ENCODE results near the gene NR1H4.

The NR1H4 gene

DNA sequence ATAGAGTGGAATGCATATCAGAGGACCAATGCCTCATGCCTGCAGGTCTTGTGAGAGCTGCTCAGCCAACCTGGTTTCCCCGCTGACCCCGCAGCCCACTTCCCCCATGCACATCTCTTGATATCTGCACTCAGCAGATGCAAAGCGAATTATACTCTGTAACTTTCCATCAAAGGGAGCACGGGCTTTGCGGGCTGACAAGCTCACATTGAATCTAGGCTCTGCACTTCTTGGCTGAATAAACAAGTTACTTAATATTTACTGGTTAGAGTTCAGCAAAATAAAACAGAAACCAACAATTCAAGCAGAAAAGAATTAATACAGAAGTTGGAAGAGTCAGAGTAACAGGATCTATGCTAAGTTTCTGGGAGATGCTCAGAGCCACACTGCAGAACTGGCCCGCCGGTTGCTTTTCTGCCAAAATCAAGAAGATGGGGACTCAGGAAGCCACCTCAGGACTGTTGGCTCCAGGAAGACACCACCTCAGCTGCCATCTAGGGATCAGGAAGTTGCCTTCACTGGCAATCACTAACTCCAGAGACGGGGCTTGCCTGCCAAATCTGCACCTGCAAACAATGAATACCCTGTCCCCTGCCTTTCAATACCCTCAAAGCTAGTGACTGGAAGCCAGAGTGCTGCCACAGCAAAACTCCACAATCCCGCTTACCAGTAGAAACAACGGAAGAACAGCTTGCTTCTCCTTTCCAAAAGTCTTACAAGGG, 46.5 kb downstream of the NR1H4 start:
- TF ChIP-seq, protein P1, sequence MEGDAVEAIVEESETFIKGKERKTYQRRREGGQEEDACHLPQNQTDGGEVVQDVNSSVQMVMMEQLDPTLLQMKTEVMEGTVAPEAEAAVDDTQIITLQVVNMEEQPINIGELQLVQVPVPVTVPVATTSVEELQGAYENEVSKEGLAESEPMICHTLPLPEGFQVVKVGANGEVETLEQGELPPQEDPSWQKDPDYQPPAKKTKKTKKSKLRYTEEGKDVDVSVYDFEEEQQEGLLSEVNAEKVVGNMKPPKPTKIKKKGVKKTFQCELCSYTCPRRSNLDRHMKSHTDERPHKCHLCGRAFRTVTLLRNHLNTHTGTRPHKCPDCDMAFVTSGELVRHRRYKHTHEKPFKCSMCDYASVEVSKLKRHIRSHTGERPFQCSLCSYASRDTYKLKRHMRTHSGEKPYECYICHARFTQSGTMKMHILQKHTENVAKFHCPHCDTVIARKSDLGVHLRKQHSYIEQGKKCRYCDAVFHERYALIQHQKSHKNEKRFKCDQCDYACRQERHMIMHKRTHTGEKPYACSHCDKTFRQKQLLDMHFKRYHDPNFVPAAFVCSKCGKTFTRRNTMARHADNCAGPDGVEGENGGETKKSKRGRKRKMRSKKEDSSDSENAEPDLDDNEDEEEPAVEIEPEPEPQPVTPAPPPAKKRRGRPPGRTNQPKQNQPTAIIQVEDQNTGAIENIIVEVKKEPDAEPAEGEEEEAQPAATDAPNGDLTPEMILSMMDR (IDR thresholded peaks at IDR 0.05), result no peak

DNA sequence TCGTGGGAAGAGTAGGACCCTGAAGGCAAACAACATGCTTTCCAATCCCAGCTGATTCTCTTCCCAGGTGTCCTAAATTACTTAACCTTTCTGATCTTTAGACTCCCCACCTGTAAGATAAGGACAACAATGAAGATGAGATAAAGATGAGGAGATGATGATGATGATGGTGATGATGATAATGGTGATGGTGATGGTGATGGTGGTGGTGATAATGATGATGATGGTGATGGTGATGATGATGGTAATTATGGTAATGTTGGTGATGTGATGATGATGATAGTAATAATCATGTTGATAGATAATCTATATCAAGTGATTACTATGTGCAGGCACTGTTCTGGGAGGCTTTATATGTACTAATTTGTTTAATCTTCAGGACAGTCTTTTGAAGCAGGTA, 48.3 kb downstream of the NR1H4 start:
- TF ChIP-seq, protein P1 (IDR thresholded peaks at IDR 0.05), result no peak

DNA sequence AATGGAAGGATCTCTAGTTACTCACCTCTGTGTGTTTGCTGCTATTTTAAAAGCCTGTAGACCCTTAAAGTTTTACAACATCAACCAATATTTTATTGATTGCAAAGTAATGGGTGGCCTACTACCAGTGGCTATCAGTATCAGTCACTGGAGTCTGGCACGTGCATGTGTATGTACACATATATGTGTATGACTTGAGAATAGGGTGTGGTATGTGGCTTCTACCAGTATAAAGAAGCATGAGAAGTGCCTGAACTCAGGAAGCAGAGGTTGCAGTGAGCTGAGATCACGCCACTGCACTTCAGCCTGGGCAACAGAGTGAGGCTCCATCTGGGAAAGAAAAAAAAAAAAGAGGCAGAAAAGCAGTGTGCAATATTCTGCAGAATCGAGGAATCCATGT, 54.4 kb downstream of the NR1H4 start:
- TF ChIP-seq, protein P1 (IDR thresholded peaks at IDR 0.05), result no peak

DNA sequence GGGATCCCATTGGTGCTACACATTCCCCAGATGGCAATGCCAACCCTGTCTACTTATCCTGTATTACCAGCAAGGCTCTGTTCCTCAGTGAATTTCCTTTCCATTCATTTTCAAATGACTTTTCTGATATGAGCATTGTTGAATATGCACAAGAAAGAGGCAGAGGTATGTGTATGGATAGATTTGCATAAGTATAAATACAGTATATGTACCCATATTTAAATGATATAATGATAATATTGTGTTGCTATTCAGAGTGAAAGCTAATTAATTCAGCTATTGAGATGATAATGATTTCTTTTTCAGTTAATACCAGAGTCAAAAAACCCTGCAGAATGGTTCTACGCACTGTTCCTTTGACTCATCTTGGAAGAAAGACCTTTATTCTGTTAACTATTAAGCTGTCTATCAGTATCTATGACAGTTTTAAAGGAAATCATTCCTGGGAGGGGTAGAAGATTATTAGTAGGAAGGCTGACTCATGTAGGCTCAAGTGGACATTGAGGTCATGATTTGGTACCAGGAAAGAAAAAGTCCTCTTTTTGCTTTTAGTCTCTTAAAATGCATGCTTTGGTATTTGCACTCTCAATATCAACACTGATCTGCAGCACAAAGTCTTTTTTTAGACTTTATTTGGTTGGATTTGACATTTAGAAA, 54.9 kb downstream of the NR1H4 start:
- TF ChIP-seq, protein P1 (IDR thresholded peaks at IDR 0.05), result no peak

DNA sequence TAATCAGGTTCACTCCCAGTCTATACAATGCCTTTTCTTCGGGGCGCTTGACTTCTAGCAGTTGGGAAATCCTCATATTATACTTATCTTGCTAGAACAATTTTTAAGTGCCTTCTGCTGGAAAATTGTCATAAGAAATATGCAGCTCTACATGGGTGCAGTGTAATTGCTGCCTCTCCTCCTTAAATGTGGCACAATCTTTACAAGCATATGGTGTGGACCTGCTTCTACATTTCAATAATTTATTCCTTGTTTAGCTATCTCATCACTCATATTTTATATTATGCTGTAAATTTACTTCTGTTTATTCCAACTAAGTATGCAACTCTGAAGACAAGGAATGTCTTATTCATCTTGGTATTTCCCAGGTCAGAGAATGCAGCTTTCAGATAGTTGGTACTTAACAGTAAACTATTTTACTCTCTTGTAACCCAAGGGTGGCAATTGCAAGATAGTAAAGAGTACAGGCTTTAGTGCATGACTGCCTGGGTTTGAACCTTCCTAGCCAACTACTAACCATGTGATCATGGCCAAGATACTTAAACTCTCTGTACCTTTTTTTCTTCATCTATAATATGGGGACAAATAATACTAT, 56.2 kb downstream of the NR1H4 start:
- TF ChIP-seq, protein P1 (IDR thresholded peaks at IDR 0.05), result no peak

DNA sequence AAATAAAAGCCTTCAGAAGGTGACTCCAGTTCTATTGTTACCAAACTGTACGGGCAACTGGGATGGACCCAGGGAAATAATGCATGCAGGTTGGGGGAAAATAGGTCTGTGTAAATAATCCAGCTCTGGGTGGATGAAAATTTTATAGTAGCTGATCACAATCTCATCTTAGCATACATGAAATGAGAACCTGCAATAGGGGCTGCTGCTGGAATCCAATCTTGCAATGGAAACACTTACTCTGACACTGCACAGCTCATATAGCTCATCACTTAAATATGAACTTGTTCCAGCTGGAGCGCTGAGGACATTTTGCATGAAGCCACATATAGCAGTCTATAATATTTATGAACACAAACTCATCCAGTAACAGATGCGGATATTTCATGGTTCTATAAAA, 59.7 kb downstream of the NR1H4 start:
- TF ChIP-seq, protein P1 (IDR thresholded peaks at IDR 0.05), result no peak

DNA sequence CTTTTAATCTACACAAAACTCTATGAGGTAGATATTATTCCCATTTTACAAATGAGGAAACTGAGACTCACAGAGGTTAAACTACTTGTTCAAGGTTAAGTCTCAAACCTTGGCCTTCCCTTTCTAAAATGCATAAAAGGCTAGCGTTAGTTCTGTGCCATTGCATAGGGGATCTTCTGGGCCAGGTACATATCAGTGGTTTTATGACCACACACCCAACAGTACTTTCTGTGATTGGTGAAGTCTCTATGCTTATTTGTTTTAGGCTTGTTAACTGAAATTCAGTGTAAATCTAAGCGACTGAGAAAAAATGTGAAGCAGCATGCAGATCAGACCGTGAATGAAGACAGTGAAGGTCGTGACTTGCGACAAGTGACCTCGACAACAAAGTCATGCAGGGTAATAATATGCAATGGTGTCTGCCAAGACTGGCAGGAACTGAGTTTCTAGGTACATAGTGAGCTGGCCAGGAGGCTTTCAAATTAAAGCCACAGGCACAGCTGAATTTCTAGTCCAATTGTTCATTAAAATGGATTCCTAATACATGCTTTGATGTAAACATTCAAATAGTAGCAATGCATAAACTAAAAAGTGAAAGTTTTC, 61.1 kb downstream of the NR1H4 start:
- TF ChIP-seq, protein P1 (IDR thresholded peaks at IDR 0.05), result no peak
